Astrocyte of the spinal cord (primary cell): Measurements from ENCODE around the gene HMCN1.
A peak's percentile ranks its signal among the peaks of the same experiment; 100 is the strongest.

ENCODE experiments used
- DNase-seq: peaks from one replicate; pipeline ENCODE4 v3.0.0; 2011; ENCODE audit warnings: low read depth, low spot score
- H3K4me3 ChIP-seq: 2 replicates; pipeline ENCODE4 v1.5.1; 2011; ENCODE audit warnings: low read depth, mild to moderate bottlenecking, low read length, moderate library complexity
- CTCF ChIP-seq: IDR thresholded peaks from 2 replicates; pipeline ENCODE4 v1.5.1; 2012; ENCODE audit warnings: low read depth, mild to moderate bottlenecking, low read length, inconsistent platforms
- in situ Hi-C: cut with HindIII; loops from 2 replicates; pipeline ENCODE4 v1.10.0; 2017; ENCODE audit warnings: low sequenced_read_pairs

Gene HMCN1

DNA sequence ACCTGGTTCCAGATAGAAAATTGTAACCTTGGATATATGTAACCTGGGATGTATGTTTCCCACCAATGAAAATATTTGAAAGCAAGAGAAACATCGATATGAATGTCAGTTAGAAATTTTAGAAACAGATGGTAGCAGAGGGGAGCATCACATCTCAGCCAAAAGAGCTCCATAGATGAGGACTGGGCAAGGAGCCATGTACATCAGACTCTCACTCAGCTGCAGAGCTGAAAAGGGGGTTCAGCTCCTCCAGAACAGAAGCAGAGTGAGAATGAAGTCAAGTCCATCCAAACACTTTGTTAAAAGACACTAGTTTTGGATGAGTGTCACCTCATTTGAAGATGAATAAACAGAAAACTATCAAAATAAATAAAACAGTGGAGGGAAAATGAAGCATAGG lies 202.4 kb downstream of the HMCN1 start:
- in situ Hi-C loops = no loop called here
- H3K4me3 ChIP-seq = no peak overlapping the region
- TF ChIP-seq CTCF = no peak
- DNase-seq = no peak

GRCh38 chr1:185938396-185938795 lies 204.2 kb downstream of the HMCN1 start:
- DNase-seq = peak; percentile 90
- in situ Hi-C loops = no loop called here
- TF ChIP-seq CTCF = no peak
- no peak overlapping the region for H3K4me3 ChIP-seq

GRCh38 chr1:185939142-185939541 lies 205.0 kb downstream of the HMCN1 start:
- peak; percentile 79 for DNase-seq
- no peak overlapping the region for H3K4me3 ChIP-seq
- in situ Hi-C loops = no loop called here
- TF ChIP-seq CTCF = no peak

GRCh38 chr1:185942961-185943360 lies 208.8 kb downstream of the HMCN1 start:
- TF ChIP-seq CTCF = no peak
- no peak overlapping the region for H3K4me3 ChIP-seq
- in situ Hi-C loops = no loop called here

DNA sequence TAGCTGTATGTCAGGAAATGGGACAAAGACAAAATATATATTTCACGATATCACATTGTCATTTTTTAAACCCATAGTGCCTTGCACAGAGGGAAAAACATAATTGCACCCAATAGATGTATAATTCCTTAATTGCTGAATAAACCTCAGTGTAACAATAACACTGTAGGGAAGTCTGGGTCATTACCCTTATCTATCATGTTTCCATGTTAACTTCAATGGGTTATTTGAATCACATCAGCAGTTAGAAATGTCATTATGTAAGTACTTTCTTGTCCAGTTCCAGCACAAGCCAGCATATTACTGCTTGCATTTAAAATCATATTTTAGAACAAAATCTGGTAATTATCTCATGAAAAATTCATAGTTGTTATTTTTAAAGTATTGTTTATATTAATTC lies 222.7 kb downstream of the HMCN1 start:
- H3K4me3 ChIP-seq = no peak overlapping the region
- no peak for DNase-seq
- in situ Hi-C loops = no loop called here
- no peak for TF ChIP-seq CTCF

More at GRCh38 chr1:185942961-185943360, 208.8 kb downstream of the HMCN1 start:
- no peak for DNase-seq

- in situ Hi-C loops = no loop called here
- DNase-seq = no peak
- TF ChIP-seq CTCF = no peak
- H3K4me3 ChIP-seq = no peak overlapping the region
These were observed 223.5 kb downstream of the HMCN1 start for GRCh38 chr1:185957441-185958363.
